Dedifferentiated amniotic fluid mesenchymal stem cell (primary cell): ENCODE measurements around the gene TP53BP2.
A peak's percentile ranks its signal among the peaks of the same experiment; 100 is the strongest.

Experiments
- DNase-seq: peaks from one replicate; pipeline ENCODE4 v3.0.0-alpha.2; 2016; ENCODE audit errors: extremely low spot score

Gene TP53BP2

DNA sequence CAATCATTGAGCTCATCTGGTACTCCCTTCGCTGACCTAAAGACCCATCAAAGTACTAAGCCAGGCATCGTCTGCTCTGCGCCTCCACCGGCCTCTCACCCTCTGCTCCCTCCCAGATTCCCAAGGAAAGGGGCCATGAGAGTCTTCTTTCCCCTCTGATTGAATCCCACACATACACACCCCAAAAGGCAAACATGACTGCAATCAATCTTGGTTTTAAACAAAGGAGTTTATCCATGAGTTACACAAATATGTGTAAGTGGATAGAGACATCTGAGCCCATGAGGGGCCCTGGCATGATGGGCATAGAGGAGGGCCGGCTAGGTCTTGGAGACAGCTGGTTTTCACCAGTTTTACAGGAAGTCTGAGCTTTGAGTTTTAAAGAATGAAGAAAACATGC, 82.5 kb downstream of the TP53BP2 start:
- DNase-seq, result no peak

DNA sequence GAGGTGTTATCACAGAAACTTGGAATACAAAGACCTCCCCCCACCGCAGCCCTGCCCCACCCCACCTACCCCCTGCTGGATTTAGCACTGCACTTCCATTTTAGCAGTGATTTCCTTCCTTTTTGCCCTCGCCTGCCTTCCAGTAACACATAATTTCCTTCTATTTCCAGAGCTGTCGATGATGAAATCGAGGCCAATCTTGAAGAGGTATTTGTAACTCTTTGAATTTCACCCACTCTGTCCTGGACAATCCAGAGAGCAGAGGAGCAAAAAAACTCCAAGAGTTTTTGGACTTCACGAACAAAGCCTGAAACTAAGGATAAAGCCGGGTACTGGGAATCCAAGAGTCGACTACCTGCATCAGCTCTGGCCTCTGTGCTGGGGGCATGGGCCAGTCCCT, 84.3 kb downstream of the TP53BP2 start:
- peak; percentile 51 for DNase-seq

DNA sequence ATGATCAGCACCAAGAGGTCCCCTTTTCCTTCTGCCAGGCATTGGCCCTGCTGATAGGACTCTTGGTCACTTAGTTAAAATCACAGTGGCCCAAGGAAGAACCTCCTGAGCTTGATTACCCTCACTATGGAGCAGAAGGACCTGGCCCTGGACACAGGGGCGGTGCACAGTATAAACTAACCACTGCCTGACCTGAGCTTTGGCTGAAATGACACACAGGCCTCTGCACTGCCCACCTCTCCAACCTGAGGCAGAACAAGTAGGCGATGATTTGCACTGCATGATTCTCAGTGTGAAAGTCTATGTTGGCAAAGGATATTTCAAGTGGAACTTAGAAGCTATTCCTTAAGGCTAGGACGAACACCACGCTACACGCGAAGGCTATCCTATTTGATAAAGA, 84.9 kb downstream of the TP53BP2 start:
- no peak for DNase-seq

DNA sequence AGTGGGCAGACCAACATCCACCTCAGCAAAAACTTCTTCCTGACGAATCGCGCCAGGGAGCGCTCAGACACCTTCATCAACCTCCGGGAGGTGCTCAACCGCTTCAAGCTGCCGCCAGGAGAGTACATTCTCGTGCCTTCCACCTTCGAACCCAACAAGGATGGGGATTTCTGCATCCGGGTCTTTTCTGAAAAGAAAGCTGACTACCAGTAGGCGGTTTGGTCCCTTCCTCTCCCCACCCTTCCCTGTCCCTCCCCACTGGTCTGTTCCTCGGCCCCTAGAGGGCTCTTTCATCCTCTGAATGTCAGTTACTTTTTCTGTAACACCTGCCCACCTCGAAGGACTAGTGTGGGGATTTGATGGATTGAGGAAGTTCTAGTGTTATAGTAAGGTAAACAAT, 86.5 kb downstream of the TP53BP2 start:
- DNase-seq, result no peak

DNA sequence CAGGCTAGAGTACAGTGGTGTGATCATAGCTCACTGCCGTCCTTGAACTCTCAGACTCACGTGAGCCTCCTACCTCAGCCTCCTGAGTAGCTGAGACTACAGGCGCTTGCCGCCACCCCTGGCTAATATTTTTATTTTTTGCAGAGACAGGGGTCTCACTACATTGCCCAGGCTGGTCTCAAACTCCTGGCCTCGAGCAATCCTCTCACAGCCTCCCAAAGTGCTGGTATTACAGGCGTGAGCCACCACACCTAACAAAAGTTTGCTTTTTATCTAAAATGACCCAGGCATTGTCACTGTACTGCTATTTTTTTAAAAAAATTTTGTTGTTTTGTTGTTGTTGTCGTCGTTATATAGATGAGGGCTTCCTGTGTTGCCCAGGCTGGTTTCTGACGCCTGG, 87.0 kb downstream of the TP53BP2 start:
- no peak for DNase-seq

DNA sequence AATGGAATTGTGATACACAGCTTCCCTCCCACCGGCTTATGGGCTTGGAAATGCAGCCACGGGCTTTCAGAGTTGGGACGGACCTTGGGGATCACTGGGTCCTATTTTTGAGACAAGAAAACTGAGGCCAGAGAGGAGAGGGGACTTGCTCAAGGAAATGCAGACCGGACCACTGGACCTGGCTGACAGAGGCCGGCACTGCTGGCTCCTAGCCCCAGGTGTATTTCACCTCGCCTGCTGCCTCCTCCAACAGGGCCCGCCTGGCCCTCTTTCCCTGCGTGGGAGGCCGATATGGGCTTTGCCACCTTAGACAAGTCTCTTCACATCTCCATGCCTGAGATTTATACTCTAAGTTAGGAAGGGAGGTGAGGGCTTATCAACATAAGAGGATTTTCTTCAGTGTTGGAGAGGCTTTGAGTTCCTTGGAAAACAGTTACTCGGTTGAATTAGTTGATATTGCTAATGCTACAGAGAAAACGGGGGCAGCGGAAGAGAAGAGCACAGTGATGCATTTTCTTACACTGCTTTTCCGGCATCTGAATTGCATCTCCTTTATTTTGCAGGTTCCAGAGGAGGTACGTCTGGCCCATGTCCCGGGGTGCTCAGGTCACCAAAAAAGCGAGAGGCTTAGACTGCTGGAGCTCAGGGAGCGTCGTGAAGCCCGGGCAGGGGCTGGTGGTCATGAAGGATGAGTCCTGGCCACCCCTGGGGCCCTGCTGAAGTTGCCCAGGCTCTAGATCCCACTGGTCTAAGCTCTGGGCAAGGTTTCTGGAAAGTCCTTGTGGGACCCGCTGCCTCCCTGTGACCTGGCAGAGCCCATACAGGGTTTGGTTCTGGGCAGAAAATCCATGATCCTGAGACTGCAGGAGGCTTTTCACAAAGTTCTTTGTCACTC, 88.7 kb downstream of the TP53BP2 start:
- no peak for DNase-seq

DNA sequence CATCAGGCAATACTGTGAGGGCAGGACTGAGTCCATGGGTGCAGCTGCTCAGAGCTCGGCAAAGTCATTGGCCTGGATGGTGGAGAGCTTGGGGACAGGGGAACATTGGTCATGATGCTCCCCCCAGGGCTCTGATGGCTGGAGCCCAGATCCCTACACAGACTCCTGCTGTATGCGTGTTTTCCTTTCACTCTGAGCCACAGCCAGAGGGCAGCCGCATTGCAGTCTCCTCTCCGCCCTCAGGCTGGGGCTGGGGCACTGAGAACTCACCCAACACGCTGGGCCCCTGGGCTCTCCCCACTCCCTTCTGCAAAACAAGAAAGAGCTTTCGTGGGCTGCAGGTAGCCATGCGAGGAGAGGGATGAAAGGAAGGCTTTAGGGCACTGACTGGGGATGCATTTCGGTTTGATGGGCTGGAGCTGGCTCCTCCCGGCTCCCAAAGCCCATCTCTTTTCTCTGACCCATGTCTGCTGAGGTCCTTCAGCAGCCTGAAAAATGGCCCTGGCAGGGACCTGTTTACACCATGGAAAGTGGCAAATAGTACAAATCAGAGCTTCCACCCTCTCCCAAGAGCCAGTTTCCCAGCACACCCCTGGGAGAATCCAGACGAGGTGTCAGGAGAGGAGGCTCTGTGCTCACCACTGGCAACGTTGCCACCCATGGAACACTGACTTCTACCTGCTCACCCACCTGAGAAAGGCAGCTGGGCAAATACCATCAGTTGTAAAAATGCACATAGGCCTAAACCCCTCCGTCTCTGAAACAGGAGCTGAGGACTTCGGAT, 89.6 kb downstream of the TP53BP2 start:
- DNase-seq, result no peak

DNA sequence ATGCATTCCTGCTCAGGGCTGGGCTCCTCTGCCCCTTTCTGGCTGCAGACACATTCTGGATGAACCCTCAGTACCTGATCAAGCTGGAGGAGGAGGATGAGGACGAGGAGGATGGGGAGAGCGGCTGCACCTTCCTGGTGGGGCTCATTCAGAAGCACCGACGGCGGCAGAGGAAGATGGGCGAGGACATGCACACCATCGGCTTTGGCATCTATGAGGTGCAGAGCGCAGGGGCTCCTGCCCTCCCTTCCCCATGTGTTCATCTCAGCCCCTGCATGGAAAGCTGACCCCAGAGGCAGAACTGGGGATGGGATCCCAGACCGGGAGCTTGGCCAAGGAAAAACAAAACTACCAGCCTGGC, 90.3 kb downstream of the TP53BP2 start:
- no peak for DNase-seq

DNA sequence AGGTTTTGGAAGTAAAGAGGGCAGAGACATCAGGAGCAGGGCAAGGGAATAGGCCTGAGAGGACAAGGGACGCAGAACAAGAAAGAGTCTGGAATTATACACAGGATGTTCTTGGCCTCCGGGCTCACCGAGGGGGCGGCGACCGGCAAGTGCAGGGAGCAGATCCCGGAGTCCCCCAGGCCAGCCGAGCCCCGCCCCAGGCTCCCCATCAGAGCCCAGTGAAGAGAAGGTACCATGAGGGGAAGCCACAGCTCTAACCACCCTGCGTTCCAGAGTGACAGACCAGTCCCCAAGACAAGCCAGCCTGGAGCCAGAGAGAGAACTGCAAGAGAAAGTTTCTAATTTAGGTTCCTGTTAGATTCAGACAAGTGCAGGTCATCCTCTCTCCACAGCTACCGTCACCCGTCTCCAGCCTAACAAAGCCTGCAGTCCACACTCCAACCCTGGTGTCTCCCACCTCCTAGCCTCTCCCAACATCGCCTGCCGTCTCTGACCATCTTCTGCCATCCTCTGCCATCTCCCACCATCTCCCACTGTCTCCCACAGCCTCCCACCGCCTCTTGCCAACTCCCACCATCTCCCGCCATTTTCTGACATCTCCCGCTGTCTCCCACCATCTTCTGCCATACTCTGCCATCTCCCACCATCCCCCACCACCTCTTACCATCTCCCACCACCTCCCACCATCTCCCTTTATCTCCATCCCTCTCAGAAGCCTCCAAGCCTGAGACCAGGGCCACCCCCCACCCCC, 90.9 kb downstream of the TP53BP2 start:
- DNase-seq, result no peak

DNA sequence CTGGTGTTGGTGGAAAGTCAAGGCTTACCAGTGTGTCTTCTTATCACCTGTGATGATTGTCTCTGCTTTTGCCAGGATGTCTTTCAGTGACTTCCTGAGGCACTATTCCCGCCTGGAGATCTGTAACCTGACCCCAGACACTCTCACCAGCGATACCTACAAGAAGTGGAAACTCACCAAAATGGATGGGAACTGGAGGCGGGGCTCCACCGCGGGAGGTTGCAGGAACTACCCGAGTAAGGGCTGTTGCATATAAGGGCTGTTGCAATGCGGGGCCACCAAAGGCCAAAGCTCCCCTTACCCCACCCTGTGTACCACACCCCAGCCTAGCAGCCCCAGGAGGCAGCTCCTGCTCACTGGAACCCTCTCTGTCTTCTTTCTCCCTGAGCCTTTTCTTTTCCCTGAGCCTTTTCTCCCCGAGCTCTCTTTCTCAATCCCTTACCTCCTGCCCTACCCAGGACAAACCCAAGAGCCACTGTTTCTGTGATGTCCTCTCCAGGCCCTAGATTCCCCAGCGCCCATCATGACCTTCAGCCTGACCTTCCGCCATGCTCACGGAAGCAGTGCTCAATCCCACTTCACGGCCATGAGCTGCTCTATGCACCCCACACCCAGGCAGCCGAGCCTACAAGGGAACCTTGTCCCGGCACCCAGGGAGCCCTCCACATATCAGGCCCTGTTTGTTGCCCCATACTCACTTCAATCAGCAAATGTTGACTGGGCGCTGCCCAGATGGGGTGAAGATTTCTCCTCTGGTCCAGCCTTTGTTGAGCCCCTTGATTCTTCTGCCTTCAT, 92.8 kb downstream of the TP53BP2 start:
- no peak for DNase-seq

DNA sequence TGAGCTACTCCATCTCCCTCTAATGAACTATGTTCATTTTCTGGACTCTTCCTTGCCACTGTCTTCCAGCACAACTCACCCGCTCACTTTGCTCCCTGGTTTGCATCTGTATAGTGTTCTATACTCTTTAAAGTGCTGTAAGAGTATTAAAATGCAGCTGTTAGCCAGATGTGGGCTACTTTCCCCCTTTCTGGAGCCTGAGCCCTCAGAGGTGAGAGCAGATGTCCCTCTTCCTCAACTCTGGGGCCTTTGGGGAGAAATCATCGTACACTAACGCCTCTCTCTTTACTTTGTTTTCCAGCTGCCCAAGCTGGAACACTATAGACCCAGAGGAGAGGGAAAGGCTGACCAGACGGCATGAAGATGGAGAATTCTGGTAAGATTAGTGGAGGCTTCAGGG, 94.1 kb downstream of the TP53BP2 start:
- DNase-seq, result no peak

DNA sequence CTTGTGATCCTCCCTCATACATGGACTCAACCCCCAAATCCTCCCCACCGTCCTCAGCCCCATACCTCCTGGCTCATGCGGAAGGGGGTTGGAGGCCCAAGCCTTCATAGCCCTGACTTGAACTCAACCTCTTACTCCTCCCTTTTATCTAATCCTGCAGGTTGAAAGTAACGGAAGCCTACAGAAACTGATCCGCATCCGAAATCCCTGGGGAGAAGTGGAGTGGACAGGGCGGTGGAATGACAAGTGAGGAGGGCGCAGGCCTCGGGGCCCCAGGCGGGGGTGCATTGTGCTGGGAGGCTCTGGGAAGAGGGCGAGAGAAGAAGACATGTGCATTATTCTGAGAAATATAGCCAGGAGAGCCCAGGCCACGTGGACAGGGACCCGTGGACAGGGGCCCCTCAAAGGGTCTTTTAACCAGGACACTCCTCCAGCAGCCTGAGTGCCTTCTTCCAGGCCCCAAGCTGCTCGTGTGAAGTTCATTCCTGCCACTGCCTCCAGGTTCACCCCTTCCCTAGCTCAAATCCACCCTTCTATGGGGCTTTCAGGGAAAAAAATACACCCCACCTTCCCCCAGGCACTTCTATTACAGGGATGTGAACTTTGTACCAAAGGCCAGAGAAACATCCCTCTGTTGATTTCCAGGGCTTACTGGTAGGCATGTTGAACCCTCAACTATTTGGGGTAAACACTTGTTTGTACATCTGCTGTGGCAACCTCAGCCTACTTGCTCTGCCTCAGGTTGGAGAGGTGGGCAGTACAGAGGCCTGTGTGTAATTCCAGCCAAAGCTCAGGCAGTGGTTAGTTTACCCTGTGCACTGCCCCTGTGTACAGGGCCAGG, 94.8 kb downstream of the TP53BP2 start:
- no peak for DNase-seq

DNA sequence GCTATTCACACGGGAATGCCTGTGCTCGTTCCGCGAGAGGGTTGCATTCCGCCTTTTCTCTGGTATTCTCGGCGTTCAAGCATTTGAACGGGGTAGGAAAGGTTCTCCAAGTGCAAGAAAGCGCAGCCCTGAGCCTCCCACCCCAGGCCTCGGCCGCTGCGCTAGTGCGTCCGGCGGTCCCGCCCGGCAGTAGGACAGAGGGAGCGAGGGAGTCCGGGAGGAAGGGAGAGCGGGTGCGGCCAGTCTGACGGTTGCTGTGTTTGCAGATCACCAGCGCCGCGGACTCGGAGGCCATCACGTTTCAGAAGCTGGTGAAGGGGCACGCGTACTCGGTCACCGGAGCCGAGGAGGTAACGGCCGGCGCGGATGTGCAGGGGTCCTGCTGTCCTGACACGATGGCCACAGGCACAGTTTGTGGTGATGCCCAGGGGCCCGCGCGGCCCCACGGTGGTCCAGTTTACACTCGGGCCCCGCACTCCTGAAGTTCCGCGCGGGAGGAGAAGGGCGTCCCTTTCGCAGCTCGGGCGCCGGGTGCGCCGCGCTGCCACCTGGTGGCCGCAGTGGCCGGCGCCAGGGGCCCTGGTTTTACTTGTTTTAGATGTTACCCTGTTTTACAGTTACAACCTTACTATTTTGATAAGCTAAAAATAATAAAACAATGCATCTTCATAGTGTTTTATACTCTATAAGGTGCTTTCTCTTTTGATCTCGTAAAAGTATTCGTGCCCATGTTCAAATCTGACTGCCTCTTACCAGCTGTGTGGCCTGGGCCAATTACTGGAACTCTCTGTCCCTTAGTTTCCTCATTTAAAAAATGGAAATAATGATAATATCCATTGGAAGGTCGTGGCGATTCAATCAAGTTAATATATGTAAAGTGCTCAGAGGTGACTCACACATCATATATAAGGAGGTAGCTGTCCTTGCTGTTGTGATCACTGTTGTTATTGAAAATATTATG, 96.7 kb downstream of the TP53BP2 start:
- DNase-seq, result peak; percentile 36

DNA sequence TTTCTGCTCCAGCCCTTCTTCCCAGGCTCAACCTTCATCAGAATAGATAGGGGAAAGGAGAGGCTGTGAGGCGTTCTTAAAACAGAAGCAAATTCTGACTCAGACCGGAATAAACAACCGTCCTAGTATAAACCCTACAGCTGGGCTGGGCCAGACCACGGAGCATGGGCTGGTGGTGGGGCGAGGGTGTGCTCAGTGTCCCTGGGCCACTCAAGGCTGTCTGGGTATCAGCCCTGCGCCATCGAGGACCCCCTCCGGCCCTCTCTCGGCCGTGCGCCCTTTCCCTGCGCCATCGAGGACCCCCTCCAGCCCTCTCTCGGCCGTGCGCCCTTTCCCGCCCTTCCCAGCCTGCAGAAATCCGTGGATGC, 97.4 kb downstream of the TP53BP2 start:
- DNase-seq, result no peak

DNA sequence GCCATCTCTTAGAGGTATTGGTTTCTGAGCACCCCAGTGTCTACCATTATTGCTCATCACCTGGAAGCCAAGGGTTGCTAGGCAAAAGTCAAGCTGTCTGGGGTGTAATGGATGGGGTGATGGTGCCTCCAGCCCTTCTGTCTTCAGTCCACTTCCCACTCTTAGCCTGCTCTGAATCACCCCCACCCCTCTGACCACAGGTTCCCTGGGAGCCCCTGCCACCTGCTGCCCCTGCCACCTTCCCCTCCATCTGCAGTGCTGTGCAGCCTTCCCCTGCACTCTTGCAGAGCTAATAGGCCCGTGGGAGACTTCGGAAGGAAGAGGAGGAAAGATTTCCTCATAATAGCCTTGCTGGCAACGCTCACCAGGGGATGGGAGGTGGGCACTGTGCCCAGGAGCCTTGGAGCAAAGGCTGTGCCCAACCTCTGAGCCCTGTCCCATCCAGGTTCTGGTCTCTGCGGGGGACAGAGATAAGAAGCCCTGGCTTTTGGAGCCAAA, 97.9 kb downstream of the TP53BP2 start:
- no peak for DNase-seq

DNA sequence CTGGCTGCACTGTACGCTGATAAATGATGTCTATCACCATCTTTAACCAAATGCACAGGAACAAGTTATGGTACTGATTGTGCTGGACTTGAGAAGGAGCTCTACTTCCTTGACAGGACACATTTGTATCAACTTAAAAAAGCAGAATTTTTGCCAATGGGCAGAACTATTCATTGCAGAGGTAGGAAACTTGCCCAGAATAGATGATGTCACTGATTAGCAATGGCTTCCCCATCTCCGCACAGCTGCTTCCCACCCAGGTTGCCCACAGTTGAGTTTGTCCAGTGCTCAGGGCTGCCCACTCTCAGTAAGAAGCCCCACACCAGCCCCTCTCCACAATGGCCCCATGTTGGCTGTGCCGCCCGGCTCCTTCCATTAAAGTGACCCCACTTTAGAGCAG, 100.0 kb downstream of the TP53BP2 start:
- DNase-seq, result no peak

DNA sequence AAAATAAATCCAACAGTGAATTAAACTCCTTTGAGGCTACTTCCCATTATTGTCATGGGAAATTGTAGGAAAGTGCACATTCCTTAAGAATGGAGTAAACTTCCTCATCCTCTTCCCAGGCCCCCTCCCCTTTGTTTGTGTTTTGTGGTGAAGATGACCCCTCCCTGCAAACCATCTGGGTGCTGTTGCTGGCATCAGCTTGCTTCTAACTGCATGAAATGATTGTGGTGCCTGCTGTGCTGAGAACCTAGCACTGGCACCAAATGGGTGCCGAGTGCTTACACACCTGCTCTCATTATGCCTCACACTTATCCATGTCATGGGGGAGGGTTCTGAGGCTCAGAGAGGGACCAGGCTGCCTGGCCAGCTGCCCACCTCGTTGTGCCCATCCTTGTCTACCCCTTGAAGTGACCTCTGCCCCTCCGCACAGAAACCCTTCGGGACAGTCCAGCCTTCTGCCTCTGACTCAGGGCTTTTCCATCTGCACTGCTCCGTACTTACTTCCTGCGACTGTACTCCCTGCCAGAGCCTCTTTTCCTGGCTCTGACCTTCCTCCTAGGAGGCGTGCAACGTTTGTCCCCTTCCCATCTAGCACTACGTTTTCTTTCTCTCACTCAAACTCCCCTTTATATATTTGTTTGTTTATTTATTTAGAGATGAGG, 102.8 kb downstream of the TP53BP2 start:
- DNase-seq, result no peak

DNA sequence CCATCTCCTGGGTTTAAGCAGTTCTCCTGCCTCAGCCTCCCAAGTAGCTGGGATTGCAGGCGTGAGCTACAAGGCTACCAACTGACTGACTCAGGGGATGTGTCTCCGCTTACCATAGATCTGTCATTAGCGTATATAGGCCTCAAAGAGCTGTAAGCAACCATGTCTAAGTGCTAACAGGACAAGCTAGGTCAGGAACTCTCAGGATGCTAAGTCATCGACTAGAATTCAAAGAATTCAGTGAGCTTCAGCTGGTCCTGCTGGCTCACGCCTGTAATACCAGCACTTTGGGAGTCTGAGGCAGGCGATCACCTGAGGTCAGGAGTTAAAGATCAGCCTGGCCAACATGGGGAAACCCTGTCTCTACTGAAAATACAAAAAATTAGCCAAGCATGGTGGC, 103.9 kb downstream of the TP53BP2 start:
- DNase-seq, result no peak
